Brain microvascular endothelial cell (primary cell): ENCODE data around the gene KCNQ1OT1.

Source experiments
- DNase-seq: peaks from one replicate; pipeline ENCODE4 v3.0.0-alpha.2; 2020
- H3K27ac ChIP-seq: fragments of 250-450 bp; sonication (Bioruptor Pico); 2 replicates; pipeline ENCODE4 v1.5.1; 2020; ENCODE audit warnings: mild to moderate bottlenecking, moderate library complexity
- H3K27me3 ChIP-seq: fragments of 250-450 bp; sonication (Bioruptor Pico); replicated peaks from 2 replicates; pipeline ENCODE4 v1.5.1; 2020; ENCODE audit warnings: mild to moderate bottlenecking
- H3K36me3 ChIP-seq: fragments of 250-450 bp; sonication (Bioruptor Pico); replicated peaks from 2 replicates; pipeline ENCODE4 v1.5.1; 2020; ENCODE audit warnings: mild to moderate bottlenecking
- H3K4me3 ChIP-seq: 2 replicates; pipeline ENCODE4 v1.5.1; 2011; ENCODE audit warnings: low read depth, mild to moderate bottlenecking, control low read depth, low read length, moderate library complexity
- CTCF ChIP-seq: IDR thresholded peaks from 2 replicates; pipeline ENCODE4 v1.5.1; 2011; ENCODE audit warnings: low read depth, mild to moderate bottlenecking, moderate library complexity, low read length, control low read depth, inconsistent platforms; ENCODE audit errors: missing control alignments
- in situ Hi-C: cut with HindIII; loops from 2 replicates; pipeline ENCODE4 v1.10.0; 2017; ENCODE audit warnings: low sequenced_read_pairs, low pct_ligation_motif_present

Gene KCNQ1OT1

GRCh38 chr11:2689651-2690575, 9.9 kb downstream of the KCNQ1OT1 start:
- Histone ChIP-seq H3K36me3 (no peaks in the 10 kb centered on the region), H3K4me3 (no peak overlapping the region), H3K27ac (no peak overlapping the region), H3K27me3 (no peaks in the 10 kb centered on the region)
- no peak for TF ChIP-seq CTCF
- no peak for DNase-seq
- in situ Hi-C loops, result no loop called here

GRCh38 chr11:2688381-2689231, 11.2 kb downstream of the KCNQ1OT1 start:
- Histone ChIP-seq H3K4me3 (no peak overlapping the region), H3K27ac (no peak overlapping the region), H3K36me3 (no peaks in the 10 kb centered on the region), H3K27me3 (no peaks in the 10 kb centered on the region)
- no peak for DNase-seq
- in situ Hi-C loops, result no loop called here
- TF ChIP-seq CTCF, result no peak

GRCh38 chr11:2687782-2688191, 12.0 kb downstream of the KCNQ1OT1 start:
- in situ Hi-C loops, result no loop called here
- TF ChIP-seq CTCF, result no peak
- Histone ChIP-seq H3K27ac (no peak overlapping the region), H3K36me3 (no peaks in the 10 kb centered on the region), H3K4me3 (no peak overlapping the region), H3K27me3 (no peaks in the 10 kb centered on the region)
- no peak for DNase-seq

GRCh38 chr11:2687223-2687530, 12.6 kb downstream of the KCNQ1OT1 start:
- TF ChIP-seq CTCF, result no peak
- in situ Hi-C loops, result no loop called here
- H3K4me3 ChIP-seq, result no peak overlapping the region
- no peak for DNase-seq
- no peak overlapping the region for H3K27ac ChIP-seq
- H3K36me3 ChIP-seq, result no peaks in the 10 kb centered on the region
- H3K27me3 ChIP-seq, result no peaks in the 10 kb centered on the region

- Histone ChIP-seq H3K27me3 (no peaks in the 10 kb centered on the region), H3K36me3 (no peaks in the 10 kb centered on the region), H3K27ac (no peak overlapping the region), H3K4me3 (no peak overlapping the region)
- TF ChIP-seq CTCF, result no peak
- no peak for DNase-seq
- in situ Hi-C loops, result no loop called here
Observed at GRCh38 chr11:2686360-2687222, 13.2 kb downstream of the KCNQ1OT1 start.
